GM18868 (cell line): ENCODE results near the gene ASCL2.
"Not testable (repeated sequence)": the region's sequence is repeated elsewhere in the genome, so short reads cannot be mapped to it uniquely, and the experiment has no call there.

ENCODE experiments used
- ATAC-seq: cut with Tn5 transposase; IDR thresholded peaks from one replicate; pipeline ENCODE4 v1.9.1; 2021; ENCODE audit warnings: mild to moderate bottlenecking, moderate library complexity; ENCODE audit not compliant: unreplicated experiment

The ASCL2 gene

DNA sequence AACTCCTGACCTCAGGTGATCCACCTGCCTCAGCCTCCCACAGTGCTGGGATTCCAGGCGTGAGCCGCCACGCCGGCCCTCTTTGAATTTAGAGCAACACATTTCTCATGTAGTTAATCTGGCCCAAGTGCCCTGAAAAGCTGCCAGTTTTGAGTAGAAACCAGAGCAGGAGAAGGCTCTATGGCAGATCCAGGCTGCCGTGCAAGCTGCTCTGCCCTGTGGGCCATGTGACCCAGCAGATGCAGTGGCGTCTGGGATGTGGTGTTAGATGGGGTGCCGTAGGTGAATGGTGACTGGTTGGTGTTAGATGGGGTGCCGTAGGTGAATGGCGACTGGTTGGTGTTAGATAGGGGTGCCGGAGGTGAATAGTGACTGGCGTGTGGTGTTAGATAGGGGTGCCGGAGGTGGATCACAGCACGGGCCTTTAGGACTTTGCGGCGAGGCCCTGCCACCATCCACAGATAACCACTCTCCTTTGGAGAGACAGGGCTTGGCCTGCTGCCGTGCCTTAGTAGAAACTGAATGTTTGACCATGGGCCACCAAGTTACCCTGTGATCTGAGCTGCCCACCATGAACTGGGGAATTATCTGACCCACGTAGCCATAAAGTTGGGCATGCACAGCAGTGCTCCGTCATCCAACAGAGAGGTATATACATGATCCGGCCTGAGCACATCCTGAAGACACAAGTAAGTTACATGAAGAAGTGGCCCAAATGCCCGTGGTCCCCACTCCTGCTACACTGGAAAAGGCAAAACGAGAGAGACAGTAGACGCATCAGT lies 32.7 kb downstream of the ASCL2 start:
- no peak for ATAC-seq

DNA sequence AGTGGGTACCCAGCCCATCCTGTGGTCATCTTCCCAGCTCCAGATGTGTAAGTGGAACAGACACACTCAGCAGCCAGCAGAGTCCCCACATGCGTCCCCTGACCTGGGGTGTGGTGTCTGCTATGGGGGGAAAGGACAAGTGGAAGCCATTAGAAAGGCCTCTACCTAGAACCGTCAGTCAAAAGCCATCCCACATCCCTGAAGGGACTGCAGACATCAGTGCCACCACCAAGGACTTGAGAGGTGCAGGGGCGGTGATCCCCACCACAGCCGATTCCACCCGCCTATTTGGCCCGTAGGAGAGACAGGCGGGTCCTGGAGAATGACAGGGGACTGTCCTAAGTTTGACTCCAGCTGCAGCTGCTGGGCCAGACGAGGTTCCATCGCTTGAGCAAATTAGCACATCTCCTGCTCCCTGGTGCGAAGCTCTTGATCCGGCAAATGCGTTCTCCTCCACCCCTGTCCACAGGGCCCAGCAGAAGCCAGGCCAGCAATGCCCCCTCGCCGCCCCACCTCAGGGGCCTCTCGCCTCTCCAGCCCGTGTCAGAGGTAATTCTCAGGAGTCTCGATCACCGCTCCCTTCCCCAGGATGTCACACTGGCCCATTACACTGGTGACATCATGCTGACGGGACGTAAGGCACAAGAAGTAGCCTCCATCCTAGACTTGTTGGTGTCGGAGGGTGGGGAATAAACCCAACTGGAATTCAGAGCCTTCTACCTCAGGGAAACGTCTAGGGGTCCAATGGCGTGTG lies 33.8 kb downstream of the ASCL2 start:
- ATAC-seq: not testable (repeated sequence)

DNA sequence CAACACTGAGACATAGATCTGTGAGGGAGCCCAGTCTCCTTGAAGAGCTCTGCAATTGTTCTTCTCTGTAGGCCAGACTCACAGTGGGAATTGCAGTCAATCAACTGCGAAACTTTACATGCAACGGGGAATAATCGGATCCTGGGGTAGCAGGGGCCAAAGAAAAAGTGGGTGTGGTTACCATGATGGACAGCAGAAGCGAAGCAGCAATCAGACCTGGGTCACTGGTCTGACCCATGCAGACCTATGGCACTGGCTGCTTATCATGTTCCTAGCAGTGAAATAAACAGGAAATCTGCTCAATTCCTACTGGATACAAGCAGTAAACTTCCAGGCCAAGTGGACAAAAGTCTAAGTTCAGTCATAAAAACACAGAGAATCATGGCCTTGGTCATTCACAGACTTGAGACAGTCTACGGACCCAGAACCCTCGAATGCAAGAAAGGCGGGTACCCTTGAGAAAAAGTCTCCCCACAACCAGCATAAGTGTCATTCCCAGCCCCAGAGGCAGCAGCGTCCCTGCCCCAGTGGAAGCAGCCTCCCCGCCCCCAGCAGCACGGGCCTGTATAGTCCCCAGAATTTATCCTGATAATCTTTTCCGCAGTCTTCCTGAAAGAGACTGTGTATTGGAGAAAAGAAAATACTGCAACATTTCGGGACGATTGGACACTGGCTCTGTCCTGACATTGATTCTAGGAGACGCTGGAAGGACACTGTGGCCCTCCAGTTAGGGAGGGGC lies 34.6 kb downstream of the ASCL2 start:
- no peak for ATAC-seq

DNA sequence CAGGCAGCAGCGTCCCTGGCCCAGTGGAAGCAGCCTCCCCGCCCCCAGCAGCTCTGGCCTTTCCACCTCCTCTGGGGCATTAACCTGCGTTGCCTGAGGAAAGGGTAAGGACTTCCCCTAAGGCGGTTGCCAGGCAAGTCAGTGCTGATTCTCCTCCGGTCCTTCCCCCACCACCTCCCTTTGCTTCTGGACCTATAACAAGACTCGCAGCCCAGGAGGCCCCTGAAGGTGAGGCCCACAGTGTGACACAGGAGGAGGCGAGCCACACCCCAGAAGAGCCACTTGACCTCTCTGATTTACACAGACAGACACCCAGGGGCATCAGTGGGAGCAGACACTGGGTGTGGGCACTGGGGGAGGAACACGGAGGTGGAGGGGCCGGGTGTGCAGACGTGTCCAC lies 35.4 kb downstream of the ASCL2 start:
- no peak for ATAC-seq

DNA sequence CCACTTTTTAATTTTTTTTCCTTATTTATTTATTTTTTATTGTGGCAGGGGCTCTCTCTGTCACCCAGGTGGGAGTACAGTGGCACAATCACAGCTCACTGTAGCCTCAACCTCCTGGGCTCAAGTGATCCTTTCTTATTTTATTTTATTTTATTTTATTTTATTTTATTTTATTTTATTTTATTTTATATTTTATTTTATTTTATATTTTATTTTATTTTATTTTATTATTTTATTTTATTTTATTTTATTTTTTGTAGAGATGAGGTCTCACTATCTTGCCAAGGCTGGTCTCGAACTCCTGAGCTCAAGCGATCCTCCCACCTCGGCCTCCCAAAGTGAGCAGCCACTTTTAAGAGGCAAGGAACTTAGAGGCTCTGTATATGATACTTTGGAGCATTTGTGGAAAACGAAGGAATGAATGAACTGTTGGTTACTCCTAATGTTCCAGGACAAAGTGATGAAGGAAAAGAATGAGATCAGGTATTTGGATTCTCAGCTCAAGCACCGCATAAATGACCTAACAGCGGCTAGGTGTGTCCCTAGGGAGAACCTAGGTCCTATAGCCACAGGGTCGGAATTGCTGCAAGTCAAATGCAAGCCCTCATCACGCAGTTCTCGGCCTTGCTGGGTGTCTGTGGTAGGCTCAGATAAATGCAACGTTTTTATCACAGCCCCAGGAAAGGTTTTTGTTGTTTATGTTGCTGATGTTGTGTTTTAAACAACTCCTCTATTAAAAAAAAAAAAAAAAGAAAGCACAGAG lies 36.5 kb downstream of the ASCL2 start:
- no peak for ATAC-seq

DNA sequence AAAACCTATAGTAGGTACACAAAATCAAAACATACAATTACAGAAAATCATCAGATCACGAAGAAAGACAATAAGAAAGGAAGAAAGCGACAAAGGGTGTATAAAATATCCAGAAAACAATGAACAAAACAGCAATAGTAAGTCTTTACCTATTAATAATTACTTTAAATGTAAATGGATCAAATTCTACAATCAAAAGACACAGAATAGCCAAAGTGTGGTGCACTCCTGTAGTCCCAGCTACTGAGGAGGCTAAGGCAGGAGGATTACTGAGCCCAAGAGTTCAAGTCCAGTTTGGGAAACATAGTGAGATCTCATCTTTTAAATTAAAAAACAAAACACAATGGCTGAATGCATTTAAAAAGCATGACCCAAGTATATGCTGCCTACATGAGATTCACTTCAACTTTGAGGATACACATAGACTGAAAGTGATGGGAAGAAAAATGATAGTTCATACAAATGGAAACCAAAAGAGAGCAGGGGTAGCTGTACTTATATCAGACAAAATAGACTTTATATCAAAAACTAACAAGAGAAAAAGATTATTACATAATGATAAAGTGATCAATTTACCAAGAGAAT lies 40.6 kb downstream of the ASCL2 start:
- ATAC-seq: no peak

DNA sequence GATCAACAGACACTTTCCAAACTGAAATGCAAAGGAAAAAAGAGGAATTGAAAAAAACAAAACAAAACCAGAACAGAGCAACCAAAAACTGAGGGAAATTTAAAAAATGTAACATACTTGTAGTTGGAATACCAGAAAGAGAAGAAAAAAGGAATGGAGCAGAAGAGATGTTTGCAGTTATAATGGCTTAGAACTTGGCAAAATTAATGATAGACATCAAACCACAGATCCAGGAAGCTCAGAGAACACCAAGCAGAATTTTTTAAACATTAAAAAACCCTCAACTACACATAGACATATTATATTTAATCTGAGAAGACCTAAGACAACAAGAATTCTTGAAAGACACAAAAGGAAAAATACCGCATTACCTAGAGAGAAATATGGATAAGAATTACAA lies 46.1 kb downstream of the ASCL2 start:
- no peak for ATAC-seq

DNA sequence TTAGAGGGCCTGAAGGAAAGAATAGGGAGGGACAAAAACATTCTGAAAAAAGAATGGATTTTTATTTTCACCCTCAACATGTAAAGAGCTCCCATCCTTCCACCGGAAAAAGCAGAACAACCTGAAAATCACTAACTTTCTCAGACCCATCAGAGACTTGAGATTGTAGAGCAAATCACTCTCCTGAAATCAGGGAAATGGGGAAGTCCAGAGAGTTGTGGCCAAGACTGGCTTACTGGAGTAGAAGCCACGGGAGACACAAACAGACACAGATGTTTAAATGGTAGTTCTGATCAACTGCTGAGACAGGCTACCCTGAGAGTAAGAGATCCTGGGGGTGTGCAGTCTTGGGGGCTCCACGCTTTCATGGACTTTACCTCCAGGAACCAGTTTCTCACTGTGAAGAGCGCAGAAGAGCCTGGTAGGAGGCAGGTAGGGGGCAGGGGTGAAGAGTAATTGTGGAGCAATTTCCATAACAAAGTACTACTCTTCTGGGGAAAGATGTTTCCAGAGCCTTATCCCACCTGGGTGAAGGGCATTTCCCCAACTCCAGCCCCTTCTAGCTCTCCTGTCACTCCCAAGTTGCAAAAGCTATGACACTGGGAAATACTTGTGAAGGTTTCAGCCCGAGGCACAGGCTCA lies 47.1 kb downstream of the ASCL2 start:
- no peak for ATAC-seq

DNA sequence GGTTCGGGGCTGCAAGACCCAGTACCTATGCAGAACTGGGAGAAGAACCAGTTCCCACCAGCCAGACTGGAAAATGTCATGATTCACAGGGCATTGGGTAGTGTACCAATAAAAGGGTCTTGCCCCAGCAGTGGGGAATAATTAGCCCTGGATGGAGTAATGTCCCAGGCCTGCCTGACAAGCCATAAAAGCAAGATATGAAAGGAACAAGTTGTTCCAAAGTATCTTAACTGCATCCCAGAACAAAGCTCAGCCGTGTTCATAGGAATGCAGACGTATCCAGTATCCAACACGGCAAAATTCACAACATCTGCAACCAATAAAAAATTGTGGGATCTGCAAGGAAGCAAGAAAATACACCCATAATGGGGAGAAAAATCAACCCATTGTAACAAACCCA lies 47.9 kb downstream of the ASCL2 start:
- ATAC-seq: no peak

DNA sequence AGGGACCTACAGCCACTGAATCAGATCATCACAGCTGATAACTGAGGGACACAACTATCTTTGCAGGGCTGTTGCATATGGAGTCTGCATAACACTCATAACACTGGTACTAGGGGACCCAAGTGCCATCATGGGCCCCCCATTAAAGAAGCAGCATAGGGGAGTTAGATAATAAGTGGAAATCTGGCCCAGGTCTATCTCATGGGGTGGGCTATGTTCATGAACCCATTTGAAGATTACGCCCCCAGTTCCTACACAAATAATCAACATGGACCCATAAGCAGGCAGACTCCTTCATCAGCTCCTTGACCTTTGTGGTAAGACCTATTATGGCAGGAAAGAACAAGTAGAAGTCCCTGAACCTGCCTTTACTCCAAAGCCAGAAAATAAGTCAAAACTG lies 48.8 kb downstream of the ASCL2 start:
- ATAC-seq: no peak

DNA sequence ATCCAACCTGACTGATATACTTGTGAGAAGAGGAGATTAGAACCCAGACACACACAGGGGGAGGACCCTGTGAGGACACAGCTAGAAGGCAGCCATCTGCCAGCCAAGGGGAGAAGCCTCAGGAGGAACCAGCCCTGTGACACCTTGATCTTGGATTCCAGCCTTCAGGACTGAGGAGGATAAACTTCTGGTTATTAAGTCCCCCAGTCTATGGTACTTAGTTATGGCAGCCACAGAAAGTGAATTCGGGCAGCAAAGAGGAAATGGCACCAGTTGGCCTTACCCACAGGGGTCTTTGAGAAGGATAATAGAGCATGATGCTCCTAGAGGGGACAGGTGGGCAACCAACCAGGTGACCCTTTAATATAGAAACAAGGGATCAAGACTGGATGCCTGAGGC lies 49.4 kb downstream of the ASCL2 start:
- ATAC-seq: no peak

DNA sequence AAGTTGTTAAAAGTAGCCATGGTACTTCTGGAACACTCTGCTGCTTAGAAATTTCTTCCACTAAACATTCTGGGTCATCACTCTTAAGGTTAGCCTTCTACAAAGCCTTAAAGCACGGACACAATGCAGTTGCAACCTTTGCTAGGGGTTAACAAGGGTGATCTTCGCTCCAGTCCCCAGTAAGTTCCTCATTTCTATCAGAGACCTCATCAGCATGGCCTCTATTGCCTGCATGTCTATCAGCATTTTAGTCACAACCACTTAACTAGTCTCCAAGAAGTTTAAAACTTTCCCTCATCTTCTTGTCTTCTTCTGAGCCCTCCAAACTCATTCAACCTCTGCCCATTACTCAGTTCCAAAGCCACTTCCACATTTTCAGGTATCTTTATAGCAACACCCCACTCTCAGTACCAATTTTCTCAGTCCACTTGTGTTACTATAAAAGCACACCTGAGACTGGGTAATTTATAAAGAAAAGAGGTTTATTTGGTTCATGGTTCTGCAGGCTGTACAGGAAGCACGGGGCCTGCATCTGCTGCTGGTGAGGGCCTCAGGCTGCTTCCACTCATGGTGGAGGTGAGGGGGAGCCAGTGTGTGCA lies 50.1 kb downstream of the ASCL2 start:
- no peak for ATAC-seq

DNA sequence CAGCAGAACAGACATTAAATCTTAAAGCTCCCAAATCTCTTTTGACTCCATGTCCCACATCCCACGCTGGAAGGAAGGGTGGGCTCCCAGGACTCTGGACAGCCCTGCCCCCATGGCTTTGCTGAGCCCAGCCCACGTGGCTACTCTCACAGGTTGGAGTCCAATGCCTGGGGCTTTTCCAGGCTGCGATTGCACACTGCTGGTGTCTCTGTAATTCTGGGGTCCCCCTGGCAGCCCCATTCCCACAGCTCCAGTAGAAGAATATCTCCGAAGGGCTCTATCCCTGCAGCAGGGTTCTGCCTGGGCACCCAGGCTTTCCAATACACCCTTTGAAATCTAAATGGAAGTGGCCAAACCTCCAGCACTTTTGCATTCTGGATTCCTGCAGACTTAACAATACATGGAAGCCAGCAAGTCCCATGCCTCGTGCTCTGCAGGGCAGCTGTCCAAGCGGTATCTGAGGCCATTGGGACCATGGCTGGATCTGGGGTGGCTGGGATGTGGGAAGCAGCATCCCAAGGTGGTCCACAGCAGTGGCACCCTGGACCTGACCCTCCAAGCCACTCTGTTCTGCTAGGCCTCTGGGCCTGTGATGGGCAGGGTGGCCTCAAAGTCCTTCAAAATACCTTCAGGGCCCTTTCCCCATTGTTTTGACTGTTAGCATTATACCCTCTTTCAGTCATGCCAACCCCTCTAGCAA lies 50.9 kb downstream of the ASCL2 start:
- no peak for ATAC-seq
